Measurements from ENCODE around the gene GGA1.

DNA sequence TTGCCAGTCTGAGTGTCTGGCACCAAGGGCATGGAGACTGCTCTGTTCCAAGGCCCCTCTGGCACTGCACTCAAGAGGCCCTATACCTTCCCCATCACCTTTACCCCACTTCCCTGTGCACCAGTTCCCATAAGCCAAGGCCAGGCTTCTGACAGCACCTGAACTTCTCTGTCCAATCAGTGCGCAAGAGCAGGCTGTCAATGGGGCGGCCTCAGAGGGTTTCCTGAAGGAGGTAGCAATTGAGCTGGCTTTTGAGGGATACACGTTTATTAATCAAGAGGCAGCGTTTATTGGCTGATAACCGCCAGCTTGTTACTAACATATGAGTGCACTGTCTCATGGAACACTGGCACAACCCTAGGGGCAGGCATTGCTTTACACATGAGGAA, 32.9 kb downstream of the GGA1 start:
- TF ChIP-seq, protein P1, sequence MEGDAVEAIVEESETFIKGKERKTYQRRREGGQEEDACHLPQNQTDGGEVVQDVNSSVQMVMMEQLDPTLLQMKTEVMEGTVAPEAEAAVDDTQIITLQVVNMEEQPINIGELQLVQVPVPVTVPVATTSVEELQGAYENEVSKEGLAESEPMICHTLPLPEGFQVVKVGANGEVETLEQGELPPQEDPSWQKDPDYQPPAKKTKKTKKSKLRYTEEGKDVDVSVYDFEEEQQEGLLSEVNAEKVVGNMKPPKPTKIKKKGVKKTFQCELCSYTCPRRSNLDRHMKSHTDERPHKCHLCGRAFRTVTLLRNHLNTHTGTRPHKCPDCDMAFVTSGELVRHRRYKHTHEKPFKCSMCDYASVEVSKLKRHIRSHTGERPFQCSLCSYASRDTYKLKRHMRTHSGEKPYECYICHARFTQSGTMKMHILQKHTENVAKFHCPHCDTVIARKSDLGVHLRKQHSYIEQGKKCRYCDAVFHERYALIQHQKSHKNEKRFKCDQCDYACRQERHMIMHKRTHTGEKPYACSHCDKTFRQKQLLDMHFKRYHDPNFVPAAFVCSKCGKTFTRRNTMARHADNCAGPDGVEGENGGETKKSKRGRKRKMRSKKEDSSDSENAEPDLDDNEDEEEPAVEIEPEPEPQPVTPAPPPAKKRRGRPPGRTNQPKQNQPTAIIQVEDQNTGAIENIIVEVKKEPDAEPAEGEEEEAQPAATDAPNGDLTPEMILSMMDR (IDR thresholded peaks at IDR 0.05), result no peak
- TF ChIP-seq POLR2AphosphoS5 (IDR thresholded peaks at IDR 0.05; ENCODE audit: low read depth, low read length) (no peak), YY1 (IDR thresholded peaks at IDR 0.05; ENCODE audit: low read depth) (no peak), EZH2phosphoT487 (IDR thresholded peaks at IDR 0.05; ENCODE audit: borderline replicate concordance, low read depth) (no peak), RAD21 (IDR thresholded peaks at IDR 0.05; ENCODE audit: low read length) (no peak)
